SIG-M5 treated with dmso at 0.1 percent for 504 hours (cell line): ENCODE measurements around the gene IFT80.
A peak's percentile ranks its signal among the peaks of the same experiment; 100 is the strongest.

Experiments used
- DNase-seq: peaks from one replicate; lab custom pipeline; 2025; ENCODE audit not compliant: unreplicated experiment; lab: John Stamatoyannopoulos, UW

Gene IFT80

GRCh38 chr3:160399125-160400029, at the start of gene IFT80, which contains the start of gene SMC4:
IFT80 (minus strand) TSS chr3:160399225; CDS start chr3:160384600, 14,625 bp downstream.
SMC4 (plus strand) TSS chr3:160399650; CDS start chr3:160400827, 1,177 bp downstream.
- DNase-seq = peak; percentile 94

- no peak for DNase-seq
These were observed 48.5 kb upstream of the IFT80 start for GRCh38 chr3:160447544-160447943.

GRCh38 chr3:160446522-160447056, 47.6 kb upstream of the IFT80 start:
- no peak for DNase-seq

GRCh38 chr3:160445854-160446253, 46.8 kb upstream of the IFT80 start:
- DNase-seq = no peak

- peak; percentile 20 for DNase-seq
These were observed 45.4 kb upstream of the IFT80 start for GRCh38 chr3:160444411-160444810.

GRCh38 chr3:160440687-160441086, 41.7 kb upstream of the IFT80 start:
- no peak for DNase-seq

GRCh38 chr3:160437083-160437455, 38.0 kb upstream of the IFT80 start:
- no peak for DNase-seq

GRCh38 chr3:160435747-160436146, 36.7 kb upstream of the IFT80 start:
- DNase-seq = no peak

- DNase-seq = no peak
These were observed 36.1 kb upstream of the IFT80 start for GRCh38 chr3:160435095-160435494.

GRCh38 chr3:160434071-160434470, 35.0 kb upstream of the IFT80 start:
- no peak for DNase-seq

- DNase-seq = no peak
These were observed 28.9 kb upstream of the IFT80 start for GRCh38 chr3:160427832-160428424.

- no peak for DNase-seq
These were observed 18.3 kb upstream of the IFT80 start for GRCh38 chr3:160417311-160417710.

GRCh38 chr3:160413613-160414248, 14.7 kb upstream of the IFT80 start:
- peak; percentile 87 for DNase-seq

- DNase-seq = no peak
These were observed 13.5 kb upstream of the IFT80 start for GRCh38 chr3:160412477-160412876.

- no peak for DNase-seq
These were observed 11.0 kb upstream of the IFT80 start for GRCh38 chr3:160409812-160410610.

GRCh38 chr3:160403796-160404470, 4.9 kb upstream of the IFT80 start:
- DNase-seq = no peak

GRCh38 chr3:160403028-160403545, 4.1 kb upstream of the IFT80 start:
- DNase-seq = no peak

- no peak for DNase-seq
These were observed 3.4 kb upstream of the IFT80 start for GRCh38 chr3:160402221-160403027.
